ENCODE data around the gene EIF2B4.
"Not testable (repeated sequence)": the region's sequence is repeated elsewhere in the genome, so short reads cannot be mapped to it uniquely, and the experiment has no call there.

EIF2B4 gene

GRCh38 chr2:27377618-27378095 lies 7.5 kb upstream of the EIF2B4 start:
- no peak for FAIRE-seq

DNA sequence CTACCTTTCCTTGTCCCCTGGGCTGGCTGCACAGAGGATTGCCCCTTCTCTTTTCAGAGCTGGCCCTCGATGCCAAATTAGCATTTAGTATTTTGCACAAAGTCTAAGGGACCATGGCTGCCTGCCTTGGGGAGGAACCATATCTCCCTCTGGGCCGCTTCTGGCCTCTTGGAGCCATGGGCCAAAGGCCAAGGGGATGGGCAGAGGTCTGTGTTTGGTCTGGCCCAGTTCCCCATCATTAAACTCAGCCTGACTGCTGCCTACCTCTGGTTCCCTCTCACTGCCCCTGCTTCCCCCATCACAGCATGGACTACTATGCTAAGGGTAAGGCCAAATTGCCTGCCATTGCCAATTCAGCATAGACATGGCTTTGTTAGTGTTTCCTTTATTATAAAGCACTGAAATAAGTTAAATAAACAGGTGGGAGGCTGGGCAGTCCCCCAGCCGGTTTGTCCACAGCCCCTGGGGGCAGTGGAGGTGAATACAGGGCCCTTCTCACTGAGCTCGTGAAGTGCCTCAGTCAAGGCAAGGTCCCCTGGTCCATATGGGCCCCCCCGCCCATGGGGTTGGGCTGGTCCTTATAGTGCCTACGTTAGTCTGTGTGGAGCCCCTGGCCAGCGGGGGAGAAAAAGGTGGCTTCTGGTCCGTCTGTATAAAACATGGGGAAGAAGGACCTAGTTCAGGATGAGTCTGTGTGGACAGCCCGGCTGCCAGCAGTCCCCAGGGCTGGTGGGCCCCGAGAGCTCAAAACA lies 6.9 kb upstream of the EIF2B4 start:
- no peak for FAIRE-seq

DNA sequence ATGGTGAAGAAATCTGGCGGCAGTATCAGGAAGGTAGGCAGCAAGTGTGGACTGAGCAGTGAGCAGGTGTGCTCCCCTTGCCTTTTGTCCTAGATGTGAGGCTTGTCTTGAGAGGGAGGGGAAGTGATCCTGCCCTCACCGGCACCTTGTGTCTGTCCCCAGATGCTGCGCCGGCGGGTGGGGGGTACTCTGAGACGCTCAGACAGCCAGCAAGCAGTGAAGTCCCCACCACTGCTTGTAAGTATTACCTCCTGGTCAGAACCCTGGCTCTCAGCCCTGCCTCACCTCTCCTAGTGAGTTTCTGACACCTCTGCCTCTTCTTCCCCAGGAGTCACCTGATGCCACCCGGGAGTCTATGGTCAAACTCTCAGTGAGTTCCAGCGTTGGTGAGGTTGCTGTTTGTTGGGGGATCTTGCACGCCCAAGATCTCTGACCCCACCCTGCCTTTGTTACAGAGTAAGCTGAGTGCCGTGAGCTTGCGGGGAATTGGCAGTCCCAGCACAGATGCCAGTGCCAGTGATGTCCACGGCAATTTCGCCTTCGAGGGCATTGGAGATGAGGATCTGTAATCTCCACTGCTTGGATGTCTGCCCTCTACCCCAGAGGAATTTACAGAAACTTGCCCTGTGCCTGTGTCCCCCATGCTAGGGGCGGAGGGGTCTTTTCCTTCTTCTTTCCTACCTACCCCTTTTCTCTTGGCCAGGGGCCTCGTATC lies 6.2 kb upstream of the EIF2B4 start:
- no peak for FAIRE-seq

DNA sequence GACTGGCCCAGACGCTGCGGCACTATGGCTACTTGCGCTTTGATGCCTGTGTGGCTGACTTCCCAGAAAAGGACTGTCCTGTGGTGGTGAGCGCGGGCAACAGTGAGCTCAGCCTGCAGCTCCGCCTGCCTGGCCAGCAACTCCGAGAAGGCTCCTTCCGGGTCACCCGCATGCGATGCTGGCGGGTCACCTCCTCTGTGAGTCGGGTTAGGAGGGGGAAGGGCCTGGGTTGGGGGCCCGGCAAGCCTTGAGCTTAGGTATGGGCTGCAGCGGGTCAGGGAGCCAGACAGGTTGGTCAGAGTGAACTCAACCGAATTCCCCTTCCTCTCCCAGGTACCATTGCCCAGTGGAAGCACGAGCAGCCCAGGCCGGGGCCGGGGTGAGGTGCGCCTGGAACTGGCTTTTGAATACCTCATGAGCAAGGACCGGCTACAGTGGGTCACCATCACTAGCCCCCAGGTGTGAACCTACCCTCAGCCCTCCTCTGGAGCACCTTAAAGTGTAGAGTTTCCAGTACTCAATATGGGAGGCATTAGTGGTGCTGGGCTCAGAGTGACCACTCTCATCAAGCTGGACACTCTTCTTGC lies 5.5 kb upstream of the EIF2B4 start:
- FAIRE-seq, result no peak

- no peak for FAIRE-seq
These were observed 3.4 kb upstream of the EIF2B4 start for GRCh38 chr2:27373567-27373966.

- FAIRE-seq, result no peak
These were observed 2.8 kb upstream of the EIF2B4 start for GRCh38 chr2:27372937-27373336.

DNA sequence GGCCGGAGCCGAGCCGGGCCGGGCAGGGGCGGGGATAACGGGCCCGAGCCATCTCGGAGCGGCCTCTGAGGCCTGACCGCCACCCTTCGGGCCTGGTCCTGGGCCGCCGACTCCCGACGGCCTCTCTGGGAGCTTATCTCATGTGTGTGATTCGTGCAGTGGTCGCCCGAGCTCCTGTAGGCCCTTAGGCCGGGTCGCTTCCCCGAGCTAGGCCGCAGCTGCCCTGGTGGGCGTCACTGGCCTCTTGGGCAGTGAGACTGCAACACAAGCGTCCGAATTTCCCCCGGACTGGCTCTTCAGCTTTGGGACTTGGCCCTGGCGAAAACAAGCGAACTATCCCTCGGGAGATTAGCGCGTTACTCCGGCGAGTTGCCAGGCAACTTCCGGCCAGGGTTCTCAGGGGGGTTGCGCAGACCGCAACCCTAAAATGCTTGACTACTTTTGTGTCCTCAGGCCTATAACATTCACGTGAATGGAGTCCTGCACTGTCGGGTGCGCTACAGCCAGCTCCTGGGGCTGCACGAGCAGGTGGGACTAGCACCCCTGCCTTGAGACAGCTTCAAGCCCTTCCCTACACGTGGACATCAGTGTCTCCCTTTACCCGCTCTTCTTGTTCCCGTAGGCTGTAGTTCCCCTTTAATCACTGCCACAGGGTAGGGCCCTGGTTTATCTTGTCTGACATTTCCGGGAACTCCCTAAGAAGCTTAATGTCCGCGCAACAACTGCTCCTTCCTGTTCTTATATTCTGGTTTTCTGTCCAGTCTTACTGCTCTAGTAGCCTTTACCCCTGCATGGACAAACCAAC lies 880 bp upstream of the EIF2B4 start:
- FAIRE-seq, result no peak

DNA sequence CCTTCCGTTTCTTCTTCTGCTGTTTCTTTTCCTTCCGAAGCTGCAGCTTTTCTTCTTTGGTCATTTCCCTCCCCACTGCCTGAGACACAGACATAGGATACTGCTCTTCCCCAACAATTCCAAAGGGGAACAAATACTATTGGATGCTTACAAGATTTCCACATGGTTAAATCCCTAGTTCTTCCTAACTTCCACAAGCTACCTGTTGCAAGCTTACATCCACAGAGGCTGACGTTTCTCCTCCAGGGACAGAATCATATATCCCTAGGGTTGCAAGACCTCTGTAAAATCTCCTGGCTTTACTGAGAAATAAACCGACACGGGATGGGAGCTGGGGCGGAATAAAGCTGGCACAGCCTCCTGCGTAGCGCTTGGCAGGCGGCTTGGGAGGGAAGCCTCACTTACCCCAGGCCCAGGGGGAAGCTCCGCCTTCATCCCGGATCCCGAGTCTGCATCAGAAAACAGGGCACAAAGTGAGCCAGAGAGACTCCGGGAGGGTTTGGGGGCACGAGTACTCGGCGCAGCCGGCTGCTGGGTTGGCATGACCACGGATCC lies 590 bp downstream of the EIF2B4 start:
- FAIRE-seq, result no peak

GRCh38 chr2:27363933-27364332 lies 6.2 kb downstream of the EIF2B4 start:
- FAIRE-seq, result no peak

GRCh38 chr2:27362678-27363420 lies 7.3 kb downstream of the EIF2B4 start:
- FAIRE-seq, result no peak

DNA sequence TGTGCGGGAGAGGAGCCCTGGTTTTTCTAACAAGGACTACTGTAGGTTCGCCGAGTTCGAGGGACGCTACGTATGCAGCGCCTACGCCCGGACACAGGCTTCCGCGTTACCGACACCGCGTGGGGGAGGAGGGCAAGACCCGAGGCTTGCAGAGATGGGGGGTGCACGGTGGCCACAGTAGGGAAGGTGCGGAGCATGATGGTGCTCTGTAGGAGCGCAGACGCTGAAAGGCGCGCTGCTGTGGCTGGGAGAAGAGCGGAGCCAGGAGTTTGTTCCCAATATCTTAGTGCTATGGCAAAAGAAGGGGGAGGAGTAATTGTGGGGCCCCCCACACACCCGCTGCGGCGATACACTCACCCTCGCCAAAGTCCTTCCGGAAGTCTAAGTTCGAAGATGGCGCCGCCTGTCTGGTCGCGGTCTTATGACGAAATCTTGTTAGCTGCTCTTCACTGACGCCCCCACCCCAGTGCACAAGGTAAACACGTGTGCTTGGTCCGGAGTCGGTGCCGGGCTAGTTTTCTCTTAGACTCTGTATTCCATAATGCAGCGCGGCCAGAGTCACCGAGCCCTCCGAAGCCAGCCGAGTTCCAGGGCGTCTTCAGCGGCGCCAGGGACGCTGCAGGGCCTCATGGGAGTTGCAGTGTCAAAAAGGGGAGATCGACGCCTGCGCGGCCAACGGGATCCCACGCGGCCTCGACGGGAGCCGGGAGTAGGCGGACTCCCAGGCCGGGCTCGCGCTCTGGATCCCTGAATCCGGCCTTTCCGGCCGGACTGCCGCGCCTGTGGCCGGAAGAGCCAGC lies 13.6 kb downstream of the EIF2B4 start, which contains the start of gene GTF3C2:
Gene GTF3C2 (minus strand): TSS at position 383 of the 800 bp plus-strand sequence. CDS start 13,210 bp downstream, outside the sequence.
- no peak for FAIRE-seq

GRCh38 chr2:27356056-27356381 lies 14.1 kb downstream of the EIF2B4 start:
- FAIRE-seq, result no peak

DNA sequence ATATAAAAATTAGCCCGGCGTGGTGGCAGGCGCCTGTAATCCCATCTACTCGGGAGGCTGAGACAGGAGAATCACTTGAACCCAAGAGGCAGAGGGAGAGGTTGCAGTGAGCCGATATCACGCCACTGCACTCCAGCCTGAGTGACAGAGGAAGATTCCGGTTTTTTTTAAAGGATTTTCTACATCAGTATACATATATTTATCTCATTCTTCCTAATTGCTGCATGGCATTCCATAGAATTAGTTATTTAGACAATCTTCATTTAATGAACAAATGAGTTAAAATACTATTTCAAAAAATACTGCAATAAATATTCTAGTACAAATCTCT lies 15.6 kb downstream of the EIF2B4 start:
- no peak for FAIRE-seq

- FAIRE-seq, result no peak
These were observed 16.2 kb downstream of the EIF2B4 start for GRCh38 chr2:27353762-27354596.

DNA sequence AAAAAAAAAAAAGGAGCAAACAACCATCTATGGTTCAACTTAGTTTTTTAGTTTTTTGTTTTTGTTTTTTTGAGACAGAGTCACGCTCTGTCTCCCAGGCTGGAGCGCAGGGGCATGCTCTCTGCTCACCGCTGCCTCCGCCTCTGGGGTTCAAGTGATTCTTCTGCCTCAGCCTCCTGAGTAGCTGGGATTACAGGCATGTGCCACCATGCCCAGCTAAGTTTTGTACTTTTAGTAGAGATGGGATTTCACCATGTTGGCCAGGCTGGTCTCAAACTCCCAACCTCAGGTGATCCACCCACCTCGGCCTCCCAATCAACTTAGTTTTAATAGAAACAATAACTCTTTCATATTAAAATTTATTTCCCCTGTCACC lies 16.8 kb downstream of the EIF2B4 start:
- not testable (repeated sequence) for FAIRE-seq

- FAIRE-seq, result no peak
These were observed 18.1 kb downstream of the EIF2B4 start for GRCh38 chr2:27351802-27352598.

GRCh38 chr2:27350106-27350693 lies 19.9 kb downstream of the EIF2B4 start:
- FAIRE-seq, result no peak

DNA sequence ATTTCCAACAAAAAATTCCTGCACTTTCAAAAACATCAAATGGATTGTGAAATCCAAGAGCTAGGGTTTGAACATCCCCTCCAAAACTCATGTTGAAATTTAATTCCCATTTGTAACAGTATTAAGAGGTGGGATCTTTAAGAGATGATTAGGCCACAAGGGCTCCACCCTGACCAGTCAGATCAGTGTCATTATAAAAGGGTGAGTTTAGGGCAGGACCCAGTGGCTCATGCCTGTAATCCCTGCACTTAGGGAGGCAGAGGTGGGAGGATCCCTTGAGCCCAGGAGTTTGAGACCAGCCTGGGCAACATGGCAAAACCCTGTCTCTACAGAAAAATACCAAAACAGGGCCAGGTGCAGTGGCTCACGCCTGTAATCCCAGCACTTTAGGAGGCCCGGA lies 22.5 kb downstream of the EIF2B4 start:
- no peak for FAIRE-seq

- FAIRE-seq, result no peak
These were observed 34.0 kb downstream of the EIF2B4 start for GRCh38 chr2:27336173-27336572.
